DND-41 (cell line): ENCODE data around the gene PRSS33.

ENCODE experiments used
- EZH2 ChIP-seq: IDR thresholded peaks from 3 replicates; pipeline ENCODE4 v1.6.1; 2012; ENCODE audit warnings: borderline replicate concordance, low read depth, mild to moderate bottlenecking, moderate library complexity, low read length, inconsistent platforms; ENCODE audit not compliant: severe bottlenecking
- TF ChIP-seq, protein P1 (sequence below): IDR thresholded peaks from 2 replicates; pipeline ENCODE4 v1.5.1; 2012; ENCODE audit warnings: borderline replicate concordance, low read length, moderate library complexity, mild to moderate bottlenecking; ENCODE audit not compliant: poor library complexity, severe bottlenecking; ENCODE audit errors: extremely low read depth

DNA sequence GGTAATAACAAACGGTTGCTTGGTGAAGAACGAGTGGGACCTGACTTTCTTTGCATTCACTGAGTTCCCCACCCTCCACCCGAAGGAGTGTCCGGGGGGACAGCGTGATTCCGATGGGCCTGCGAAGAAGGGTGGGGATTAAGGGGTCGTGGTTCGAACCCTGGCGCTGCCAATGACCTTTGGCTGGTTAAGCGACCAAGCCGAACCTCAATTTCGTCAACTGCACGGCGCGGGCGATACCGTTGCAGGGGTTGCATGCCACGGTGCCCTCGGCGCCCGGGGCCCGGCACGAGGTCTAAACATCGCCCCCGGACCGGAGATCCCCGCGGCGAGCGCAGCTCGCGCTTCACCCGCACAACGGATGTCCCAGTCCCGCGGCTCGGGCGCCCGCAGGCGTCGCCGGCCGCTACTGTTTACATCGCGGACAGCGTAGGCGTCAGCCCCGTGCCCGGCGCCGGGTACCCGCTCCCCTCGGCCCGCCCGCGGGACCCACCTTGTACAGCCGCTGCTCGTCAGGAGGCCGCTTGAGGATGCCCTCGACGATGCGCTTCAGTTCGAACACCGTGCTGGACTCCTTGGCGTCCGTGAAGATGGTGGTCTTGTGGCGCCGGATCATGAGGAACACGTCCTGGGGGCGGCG lies 10.7 kb downstream of the PRSS33 start:
- no peak for TF ChIP-seq EZH2
- TF ChIP-seq, protein P1, sequence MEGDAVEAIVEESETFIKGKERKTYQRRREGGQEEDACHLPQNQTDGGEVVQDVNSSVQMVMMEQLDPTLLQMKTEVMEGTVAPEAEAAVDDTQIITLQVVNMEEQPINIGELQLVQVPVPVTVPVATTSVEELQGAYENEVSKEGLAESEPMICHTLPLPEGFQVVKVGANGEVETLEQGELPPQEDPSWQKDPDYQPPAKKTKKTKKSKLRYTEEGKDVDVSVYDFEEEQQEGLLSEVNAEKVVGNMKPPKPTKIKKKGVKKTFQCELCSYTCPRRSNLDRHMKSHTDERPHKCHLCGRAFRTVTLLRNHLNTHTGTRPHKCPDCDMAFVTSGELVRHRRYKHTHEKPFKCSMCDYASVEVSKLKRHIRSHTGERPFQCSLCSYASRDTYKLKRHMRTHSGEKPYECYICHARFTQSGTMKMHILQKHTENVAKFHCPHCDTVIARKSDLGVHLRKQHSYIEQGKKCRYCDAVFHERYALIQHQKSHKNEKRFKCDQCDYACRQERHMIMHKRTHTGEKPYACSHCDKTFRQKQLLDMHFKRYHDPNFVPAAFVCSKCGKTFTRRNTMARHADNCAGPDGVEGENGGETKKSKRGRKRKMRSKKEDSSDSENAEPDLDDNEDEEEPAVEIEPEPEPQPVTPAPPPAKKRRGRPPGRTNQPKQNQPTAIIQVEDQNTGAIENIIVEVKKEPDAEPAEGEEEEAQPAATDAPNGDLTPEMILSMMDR, result no peak
